HepG2 (cell line): ENCODE data around the gene CCDC150. TPM values are rescaled to one million over a fixed set of nuclear protein-coding genes. Genes with fewer than 3 reads are reported as not detected.

Experiments
- ATAC-seq: fragments of 200-7000 bp; cut with Tn5 transposase; 3 replicates; pipeline ENCODE4 v1.9.1; 2020; ENCODE audit warnings: mild to moderate bottlenecking, moderate library complexity
- BruUV-seq: library from RNA; stranded (reverse); fragments of 400-500 nt; replicated peaks from 2 replicates; lab custom pipeline; 2021; lab: Mats Ljungman, UMichigan
- CTCF ChIA-PET: fragments of 300-600 bp; formaldehyde crosslinking; extraction: SDS; loops from one replicate; lab custom pipeline; 2021; ENCODE audit warnings: low total read pairs, inconsistent platforms, low intra/inter-chr PET ratio; lab: Yijun Ruan, JAX
- POLR2A ChIA-PET: fragments of 350-600 bp; sonication (Branson Sonifier 250); formaldehyde crosslinking; loops from one replicate; lab custom pipeline; 2020; ENCODE audit warnings: antibody characterized with exemption, inconsistent platforms; lab: Yijun Ruan, JAX
- DNase-seq: peaks from one replicate; pipeline ENCODE4 v3.0.0-alpha.2; 2015; ENCODE audit warnings: low spot score
- FAIRE-seq: peaks from 3 replicates; lab custom pipeline; 2011; peaks lifted over from hg19 to GRCh38; lab: Jason Lieb, UNC
- H2AFZ ChIP-seq: one replicate; pipeline ENCODE4 v1.6.1; 2011; ENCODE audit warnings: low read length, inconsistent platforms
- H3K27ac ChIP-seq: fragments of 300-600 bp; 3 replicates; pipeline ENCODE4 v1.8.0; 2011; ENCODE audit warnings: mixed run types, mild to moderate bottlenecking, mixed read lengths, low read length, inconsistent platforms; ENCODE audit not compliant: insufficient read depth; ENCODE audit errors: extremely low read length
- H3K27me3 ChIP-seq, 2 experiments: fragments of 200-600 bp in 1 of 2; 2 replicates in 1 of 2; 3 replicates in 1 of 2; pipeline versions ENCODE4 v1.6.0 to v1.8.0; 2011; ENCODE audit warnings: low read length in 2 of 2, mild to moderate bottlenecking in 2 of 2, moderate library complexity in 2 of 2, inconsistent platforms in 1 of 2; ENCODE audit not compliant: insufficient read depth in 2 of 2, control insufficient read depth in 1 of 2
- H3K36me3 ChIP-seq, 2 experiments: fragments of 200-600 bp in 1 of 2; replicated peaks in 1 of 2; 2 replicates in 1 of 2; 3 replicates in 1 of 2; pipeline versions ENCODE4 v1.5.1 to v1.8.0; 2011; ENCODE audit warnings: low read length in 2 of 2, inconsistent platforms in 1 of 2; ENCODE audit not compliant: insufficient read depth in 2 of 2, control insufficient read depth in 1 of 2
- H3K4me1 ChIP-seq: 2 replicates; pipeline ENCODE4 v1.5.1; 2012; ENCODE audit warnings: low read length, inconsistent platforms; ENCODE audit not compliant: insufficient read depth
- H3K4me2 ChIP-seq: 2 replicates; pipeline ENCODE4 v1.6.0; 2011; ENCODE audit warnings: low read depth, low read length, inconsistent platforms
- H3K4me3 ChIP-seq, 3 experiments: fragments of 200-600 bp in 1 of 3; sonication (generic), shearing (Covaris generic) in 1 of 3; replicated peaks in 1 of 3; 2 replicates each; pipeline ENCODE4 v1.5.1; 2011 to 2016; ENCODE audit warnings: low read length in 3 of 3, inconsistent platforms in 2 of 3, low read depth in 2 of 3, mild to moderate bottlenecking in 2 of 3, control low read depth in 1 of 3, mixed read lengths in 1 of 3; ENCODE audit not compliant: insufficient read depth in 1 of 3
- H3K79me2 ChIP-seq: one replicate; pipeline ENCODE4 v1.6.1; 2011; ENCODE audit warnings: low read length, inconsistent platforms; ENCODE audit not compliant: insufficient read depth
- H3K9ac ChIP-seq: 2 replicates; pipeline ENCODE4 v1.6.0; 2011; ENCODE audit warnings: mild to moderate bottlenecking, low read depth, low read length, inconsistent platforms; ENCODE audit not compliant: insufficient read depth
- H3K9me3 ChIP-seq: 2 replicates; pipeline ENCODE4 v1.5.1; 2012; ENCODE audit warnings: mild to moderate bottlenecking, low read length
- H4K20me1 ChIP-seq: 2 replicates; pipeline ENCODE4 v1.6.0; 2011; ENCODE audit warnings: inconsistent platforms, mild to moderate bottlenecking, low read length, moderate library complexity; ENCODE audit not compliant: insufficient read depth
- CHD2 ChIP-seq: IDR thresholded peaks from 2 replicates; pipeline ENCODE4 v1.6.1; 2011; ENCODE audit warnings: low read depth, low read length, improper control_type of control experiment
- HHEX ChIP-seq: IDR thresholded peaks from 2 replicates; pipeline ENCODE4 v1.6.1; 2016; ENCODE audit warnings: control low read depth
- KLF16 ChIP-seq, 2 experiments: sonication (generic) in 1 of 2; formaldehyde crosslinking in 1 of 2; IDR thresholded peaks; 2 replicates each; pipeline versions ENCODE4 v1.6.1 to v1.8.0; 2016 to 2023; ENCODE audit warnings: missing genetic modification reagents in 2 of 2, missing compliant biosample characterization in 1 of 2
- RNF2 ChIP-seq: fragments of 450-650 bp; conservative IDR thresholded peaks from 2 replicates; pipeline ENCODE4 v1.6.1; 2016; ENCODE audit warnings: low read depth
- SALL2 ChIP-seq: sonication (generic); formaldehyde crosslinking; IDR thresholded peaks from 2 replicates; pipeline ENCODE4 v1.8.1; 2023; ENCODE audit warnings: mild to moderate bottlenecking, missing genetic modification reagents, inconsistent platforms
- ZBTB21 ChIP-seq: sonication (generic); formaldehyde crosslinking; IDR thresholded peaks from 2 replicates; pipeline ENCODE4 v1.4.0; 2020; ENCODE audit warnings: missing genetic modification reagents
- ZNF343 ChIP-seq: sonication (generic); formaldehyde crosslinking; IDR thresholded peaks from 2 replicates; pipeline ENCODE4 v1.4.0; 2020; ENCODE audit warnings: mild to moderate bottlenecking, missing genetic modification reagents
- ZNF354B ChIP-seq: sonication (generic); formaldehyde crosslinking; IDR thresholded peaks from 2 replicates; pipeline ENCODE4 v1.8.0; 2022; ENCODE audit warnings: mild to moderate bottlenecking, missing genetic modification reagents
- ZNF432 ChIP-seq: sonication (generic); formaldehyde crosslinking; IDR thresholded peaks from 2 replicates; pipeline ENCODE4 v1.5.0; 2020; ENCODE audit warnings: missing genetic modification reagents, mild to moderate bottlenecking, borderline replicate concordance
- ZNF567 ChIP-seq: sonication (generic); formaldehyde crosslinking; IDR thresholded peaks from 2 replicates; pipeline ENCODE4 v1.8.1; 2023; ENCODE audit warnings: mild to moderate bottlenecking, missing genetic modification reagents, borderline replicate concordance
- ZNF766 ChIP-seq: sonication (generic); formaldehyde crosslinking; IDR thresholded peaks from 2 replicates; pipeline ENCODE4 v1.5.0; 2020; ENCODE audit warnings: missing genetic modification reagents, borderline replicate concordance
- WGBS: methylation state at CpG from one replicate; pipeline ENCODE4 v1.1.6; 2017; ENCODE audit warnings: low lambda C conversion rate; 5-methylcytosine and 5-hydroxymethylcytosine counted together
- in situ Hi-C: cut with HindIII; loops from 2 replicates; pipeline ENCODE4 v1.10.0; 2017; ENCODE audit warnings: low pct_unique_long_range_greater_than_20kb; ENCODE audit not compliant: extremely low pct_ligation_motif_present
- intact Hi-C: fragments of 100-400 bp; cut with micrococcal nuclease; formaldehyde crosslinking; loops from one replicate; pipeline ENCODE4 v1.10.0; 2022; ENCODE audit not compliant: unreplicated experiment
- polyA plus RNA-seq, 8 experiments: library from polyadenylated mRNA; depleted of rRNA in 3 of 8; stranded (reverse) in 7 of 8; unstranded in 1 of 8; fragments of >200 nt; fragmentation: Illumina TruSeq in 4 of 8; extraction: Trizol in 4 of 8; gene quantifications; 2 replicates each; pipeline versions ENCODE4 v1.2.1 to v1.2.3, GENCODE V29; 2011 to 2016; ENCODE audit warnings: low read depth in 4 of 8, missing spikeins in 1 of 8, mixed read lengths in 1 of 8; ENCODE audit not compliant: insufficient read depth in 1 of 8
- total RNA-seq, 5 experiments: library from RNA; depleted of rRNA; stranded (reverse); fragments of >200 nt; fragmentation: Illumina TruSeq; extraction: Trizol; gene quantifications; 2 replicates each; pipeline ENCODE4 v1.2.3, GENCODE V29; 2016; ENCODE audit warnings: low read depth in 1 of 5
- TF ChIP-seq, protein P1 (sequence below): sonication (generic); formaldehyde crosslinking; conservative IDR thresholded peaks from 2 replicates; pipeline ENCODE4 v1.5.0; 2020; ENCODE audit warnings: missing genetic modification reagents
- TF ChIP-seq, protein P2 (sequence below): IDR thresholded peaks from 2 replicates; pipeline ENCODE4 v1.6.1; 2016; ENCODE audit warnings: low read depth, missing genetic modification reagents, missing compliant biosample characterization

The CCDC150 gene
- total and polyA plus RNA-seq, 2 of the 13 experiments (the other 11 are each of a cell fraction or from before 2014, with no cell fraction given): 14.9 to 32.6 TPM

DNA sequence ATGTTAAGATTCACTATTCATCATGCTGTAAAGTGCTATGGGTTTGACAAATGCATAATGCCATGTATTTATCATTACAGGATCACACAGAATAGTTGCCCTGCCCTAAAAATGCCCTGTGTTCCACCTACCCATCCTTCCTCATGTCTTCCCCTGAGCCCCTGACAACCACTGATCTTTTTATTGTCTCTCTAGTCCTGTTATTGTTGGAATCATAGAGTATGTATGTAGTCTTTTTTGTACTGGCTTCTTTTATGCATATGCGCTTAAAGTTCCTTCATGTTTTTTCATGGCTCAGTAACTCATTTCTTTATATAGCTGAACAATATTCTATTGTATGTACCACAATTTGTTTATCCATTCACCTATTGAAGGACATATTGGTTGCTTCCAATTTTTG, 20.3 kb downstream of the CCDC150 start:
- FAIRE-seq: no peak
- Histone ChIP-seq H3K27ac (no peak overlapping the region), H3K27me3 (no peaks in the 10 kb centered on the region), H3K4me3 (no peak overlapping the region), H3K4me2 (no peak overlapping the region), H4K20me1 (no peaks in the 10 kb centered on the region), H3K79me2 (no peaks in the 10 kb centered on the region), H2AFZ (no peak overlapping the region), H3K36me3 (peaks cover 3 to 4% of the 10 kb centered on the region in 2 experiments), H3K4me1 (no peaks in the 10 kb centered on the region), H3K9ac (no peak overlapping the region), H3K9me3 (no peaks in the 10 kb centered on the region)
- 98% methylated on average over 1 of the region's 1 CpG for WGBS
- no peak for ATAC-seq
- in situ Hi-C loops (no loop called here), intact Hi-C loops (no loop called here)
- ChIA-PET CTCF (no interaction called here), POLR2A (no interaction called here)
- BruUV-seq: no TSS peak
- no peak for TF ChIP-seq ZNF766 (CRISPR knock-in tag)
- TF ChIP-seq ZNF567 (CRISPR knock-in tag): no peak
- TF ChIP-seq HHEX (CRISPR knock-in tag): no peak
- TF ChIP-seq CHD2: no peak
- TF ChIP-seq KLF16 (CRISPR knock-in tag; IDR thresholded peaks at IDR 0.05): no peak
- no peak for TF ChIP-seq ZBTB21 (CRISPR knock-in tag)
- TF ChIP-seq, protein P1, sequence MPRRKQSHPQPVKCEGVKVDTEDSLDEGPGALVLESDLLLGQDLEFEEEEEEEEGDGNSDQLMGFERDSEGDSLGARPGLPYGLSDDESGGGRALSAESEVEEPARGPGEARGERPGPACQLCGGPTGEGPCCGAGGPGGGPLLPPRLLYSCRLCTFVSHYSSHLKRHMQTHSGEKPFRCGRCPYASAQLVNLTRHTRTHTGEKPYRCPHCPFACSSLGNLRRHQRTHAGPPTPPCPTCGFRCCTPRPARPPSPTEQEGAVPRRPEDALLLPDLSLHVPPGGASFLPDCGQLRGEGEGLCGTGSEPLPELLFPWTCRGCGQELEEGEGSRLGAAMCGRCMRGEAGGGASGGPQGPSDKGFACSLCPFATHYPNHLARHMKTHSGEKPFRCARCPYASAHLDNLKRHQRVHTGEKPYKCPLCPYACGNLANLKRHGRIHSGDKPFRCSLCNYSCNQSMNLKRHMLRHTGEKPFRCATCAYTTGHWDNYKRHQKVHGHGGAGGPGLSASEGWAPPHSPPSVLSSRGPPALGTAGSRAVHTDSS (CRISPR knock-in tag): no peak
- no peak for TF ChIP-seq ZNF432
- no peak for TF ChIP-seq ZNF343 (CRISPR knock-in tag)
- TF ChIP-seq SALL2 (CRISPR knock-in tag): no peak
- TF ChIP-seq ZNF354B (CRISPR knock-in tag): no peak
- no peak for TF ChIP-seq RNF2
- TF ChIP-seq, protein P2, sequence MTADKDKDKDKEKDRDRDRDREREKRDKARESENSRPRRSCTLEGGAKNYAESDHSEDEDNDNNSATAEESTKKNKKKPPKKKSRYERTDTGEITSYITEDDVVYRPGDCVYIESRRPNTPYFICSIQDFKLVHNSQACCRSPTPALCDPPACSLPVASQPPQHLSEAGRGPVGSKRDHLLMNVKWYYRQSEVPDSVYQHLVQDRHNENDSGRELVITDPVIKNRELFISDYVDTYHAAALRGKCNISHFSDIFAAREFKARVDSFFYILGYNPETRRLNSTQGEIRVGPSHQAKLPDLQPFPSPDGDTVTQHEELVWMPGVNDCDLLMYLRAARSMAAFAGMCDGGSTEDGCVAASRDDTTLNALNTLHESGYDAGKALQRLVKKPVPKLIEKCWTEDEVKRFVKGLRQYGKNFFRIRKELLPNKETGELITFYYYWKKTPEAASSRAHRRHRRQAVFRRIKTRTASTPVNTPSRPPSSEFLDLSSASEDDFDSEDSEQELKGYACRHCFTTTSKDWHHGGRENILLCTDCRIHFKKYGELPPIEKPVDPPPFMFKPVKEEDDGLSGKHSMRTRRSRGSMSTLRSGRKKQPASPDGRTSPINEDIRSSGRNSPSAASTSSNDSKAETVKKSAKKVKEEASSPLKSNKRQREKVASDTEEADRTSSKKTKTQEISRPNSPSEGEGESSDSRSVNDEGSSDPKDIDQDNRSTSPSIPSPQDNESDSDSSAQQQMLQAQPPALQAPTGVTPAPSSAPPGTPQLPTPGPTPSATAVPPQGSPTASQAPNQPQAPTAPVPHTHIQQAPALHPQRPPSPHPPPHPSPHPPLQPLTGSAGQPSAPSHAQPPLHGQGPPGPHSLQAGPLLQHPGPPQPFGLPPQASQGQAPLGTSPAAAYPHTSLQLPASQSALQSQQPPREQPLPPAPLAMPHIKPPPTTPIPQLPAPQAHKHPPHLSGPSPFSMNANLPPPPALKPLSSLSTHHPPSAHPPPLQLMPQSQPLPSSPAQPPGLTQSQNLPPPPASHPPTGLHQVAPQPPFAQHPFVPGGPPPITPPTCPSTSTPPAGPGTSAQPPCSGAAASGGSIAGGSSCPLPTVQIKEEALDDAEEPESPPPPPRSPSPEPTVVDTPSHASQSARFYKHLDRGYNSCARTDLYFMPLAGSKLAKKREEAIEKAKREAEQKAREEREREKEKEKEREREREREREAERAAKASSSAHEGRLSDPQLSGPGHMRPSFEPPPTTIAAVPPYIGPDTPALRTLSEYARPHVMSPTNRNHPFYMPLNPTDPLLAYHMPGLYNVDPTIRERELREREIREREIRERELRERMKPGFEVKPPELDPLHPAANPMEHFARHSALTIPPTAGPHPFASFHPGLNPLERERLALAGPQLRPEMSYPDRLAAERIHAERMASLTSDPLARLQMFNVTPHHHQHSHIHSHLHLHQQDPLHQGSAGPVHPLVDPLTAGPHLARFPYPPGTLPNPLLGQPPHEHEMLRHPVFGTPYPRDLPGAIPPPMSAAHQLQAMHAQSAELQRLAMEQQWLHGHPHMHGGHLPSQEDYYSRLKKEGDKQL: no peak
- DNase-seq: no peak
